Activated T-cell treated with anti-CD3 and anti-CD28 coated beads, Interleukin-2, amount 50 U/mL, for 1 hour (primary cell): ENCODE results near the gene TYW1.
"Not testable (repeated sequence)": the region's sequence is repeated elsewhere in the genome, so short reads cannot be mapped to it uniquely, and the experiment has no call there.

Experiments
- DNase-seq: peaks from one replicate; pipeline ENCODE4 v3.0.0-alpha.2; 2020

Gene TYW1, protein sequence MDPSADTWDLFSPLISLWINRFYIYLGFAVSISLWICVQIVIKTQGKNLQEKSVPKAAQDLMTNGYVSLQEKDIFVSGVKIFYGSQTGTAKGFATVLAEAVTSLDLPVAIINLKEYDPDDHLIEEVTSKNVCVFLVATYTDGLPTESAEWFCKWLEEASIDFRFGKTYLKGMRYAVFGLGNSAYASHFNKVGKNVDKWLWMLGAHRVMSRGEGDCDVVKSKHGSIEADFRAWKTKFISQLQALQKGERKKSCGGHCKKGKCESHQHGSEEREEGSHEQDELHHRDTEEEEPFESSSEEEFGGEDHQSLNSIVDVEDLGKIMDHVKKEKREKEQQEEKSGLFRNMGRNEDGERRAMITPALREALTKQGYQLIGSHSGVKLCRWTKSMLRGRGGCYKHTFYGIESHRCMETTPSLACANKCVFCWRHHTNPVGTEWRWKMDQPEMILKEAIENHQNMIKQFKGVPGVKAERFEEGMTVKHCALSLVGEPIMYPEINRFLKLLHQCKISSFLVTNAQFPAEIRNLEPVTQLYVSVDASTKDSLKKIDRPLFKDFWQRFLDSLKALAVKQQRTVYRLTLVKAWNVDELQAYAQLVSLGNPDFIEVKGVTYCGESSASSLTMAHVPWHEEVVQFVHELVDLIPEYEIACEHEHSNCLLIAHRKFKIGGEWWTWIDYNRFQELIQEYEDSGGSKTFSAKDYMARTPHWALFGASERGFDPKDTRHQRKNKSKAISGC

DNA sequence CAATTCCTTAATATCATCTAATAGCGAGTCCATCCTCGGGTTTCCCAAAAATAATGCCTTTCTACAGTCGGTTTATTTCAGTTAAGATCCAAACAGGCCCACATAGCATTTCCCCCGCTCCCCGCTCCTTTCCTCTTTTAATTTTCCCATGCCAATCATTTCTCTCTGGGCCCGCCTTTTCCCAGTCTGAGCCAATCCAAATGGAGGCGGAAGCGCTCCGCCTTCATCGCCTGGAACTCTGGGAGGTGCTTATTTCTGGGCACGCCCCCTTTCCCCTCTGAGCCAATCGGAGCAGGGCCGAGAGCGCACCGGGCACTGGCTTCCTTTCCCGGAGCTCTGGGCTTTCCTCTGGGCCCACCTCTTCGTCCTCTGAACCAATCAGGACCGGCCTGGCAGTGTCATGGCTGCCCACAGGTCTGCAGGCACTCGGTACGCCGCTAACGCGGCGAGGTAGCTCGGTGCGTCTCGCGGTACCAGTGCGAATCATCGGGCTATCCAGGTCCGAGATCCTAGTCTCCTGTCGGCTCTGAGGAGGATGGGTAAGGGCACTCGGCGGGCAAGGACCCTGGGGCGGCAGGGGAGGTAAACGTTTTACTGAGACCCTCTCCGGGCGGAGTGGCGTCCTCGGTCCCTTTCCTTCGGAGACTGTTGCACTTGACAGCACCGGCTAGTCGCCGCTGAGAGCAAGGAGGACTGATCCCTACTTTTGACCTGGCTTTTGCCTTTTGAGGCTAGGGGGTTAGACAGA is at the start of gene TYW1:
TSS of gene TYW1 (plus strand) at position 390 of the 748 bp plus-strand sequence. CDS start at position 536, 146 bp downstream.
- DNase-seq: peak; percentile 98

DNA sequence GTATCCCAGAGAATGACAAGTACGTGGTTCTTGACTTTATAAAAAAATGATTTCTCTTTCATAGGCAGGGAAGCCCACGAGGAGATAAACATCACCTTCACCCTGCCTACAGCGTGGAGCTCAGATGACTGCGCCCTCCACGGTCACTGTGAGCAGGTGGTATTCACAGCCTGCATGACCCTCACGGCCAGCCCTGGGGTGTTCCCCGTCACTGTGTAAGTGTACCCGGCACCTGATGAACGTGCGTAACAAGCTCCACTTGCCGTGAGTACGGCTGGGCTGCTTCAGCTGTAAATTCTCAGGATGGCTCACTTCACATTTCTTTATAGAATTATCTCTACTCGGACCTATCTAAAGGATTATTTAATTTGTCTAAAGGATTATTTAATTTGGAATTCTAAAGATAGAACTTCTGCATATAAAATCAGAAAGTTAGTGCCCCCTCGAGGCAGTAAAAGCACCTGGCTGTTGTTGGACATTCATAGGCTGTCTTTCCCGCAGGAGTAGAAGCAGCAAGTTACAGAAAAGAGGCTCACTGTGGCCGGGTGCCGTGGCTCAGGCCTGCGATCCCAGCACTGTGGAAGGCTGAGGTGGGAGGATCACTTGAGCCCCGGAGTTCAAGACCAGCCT is 48.0 kb upstream of the TYW1 start:
- DNase-seq: no peak

DNA sequence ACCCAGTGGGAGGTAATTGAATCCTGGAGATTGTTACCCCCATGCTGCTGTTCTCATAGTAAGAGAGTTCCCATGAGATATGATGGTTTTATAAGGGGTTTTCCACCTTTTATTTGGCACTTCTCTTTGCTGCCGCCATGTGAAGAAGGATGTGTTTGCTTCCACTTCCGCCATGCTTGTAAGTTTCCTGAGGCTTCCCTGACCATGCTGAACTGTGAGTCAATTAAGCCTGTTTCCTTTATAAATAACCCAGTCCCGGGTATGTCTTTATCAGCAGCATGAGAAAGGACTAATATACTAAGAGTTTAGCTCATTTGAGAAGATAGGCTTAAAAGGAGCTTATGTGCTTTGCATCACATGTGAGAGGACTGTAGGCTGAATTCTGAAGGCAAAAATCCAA is 46.3 kb upstream of the TYW1 start:
- DNase-seq: no peak

DNA sequence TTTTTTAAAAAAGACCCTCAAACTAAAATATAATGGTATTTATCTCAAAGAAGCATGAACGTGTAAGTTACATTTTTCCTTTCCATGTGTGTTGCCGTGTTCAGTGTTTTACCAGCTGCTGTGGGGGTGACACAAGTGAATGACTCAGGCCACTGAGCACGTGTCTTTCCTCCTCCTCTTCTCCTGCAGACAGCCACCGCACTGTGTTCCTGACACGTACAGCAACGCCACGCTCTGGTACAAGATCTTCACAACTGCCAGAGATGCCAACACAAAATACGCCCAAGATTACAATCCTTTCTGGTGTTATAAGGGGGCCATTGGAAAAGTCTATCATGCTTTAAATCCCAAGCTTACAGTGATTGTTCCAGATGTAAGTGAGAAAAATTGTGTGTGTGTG is 45.9 kb upstream of the TYW1 start:
- DNase-seq: no peak

DNA sequence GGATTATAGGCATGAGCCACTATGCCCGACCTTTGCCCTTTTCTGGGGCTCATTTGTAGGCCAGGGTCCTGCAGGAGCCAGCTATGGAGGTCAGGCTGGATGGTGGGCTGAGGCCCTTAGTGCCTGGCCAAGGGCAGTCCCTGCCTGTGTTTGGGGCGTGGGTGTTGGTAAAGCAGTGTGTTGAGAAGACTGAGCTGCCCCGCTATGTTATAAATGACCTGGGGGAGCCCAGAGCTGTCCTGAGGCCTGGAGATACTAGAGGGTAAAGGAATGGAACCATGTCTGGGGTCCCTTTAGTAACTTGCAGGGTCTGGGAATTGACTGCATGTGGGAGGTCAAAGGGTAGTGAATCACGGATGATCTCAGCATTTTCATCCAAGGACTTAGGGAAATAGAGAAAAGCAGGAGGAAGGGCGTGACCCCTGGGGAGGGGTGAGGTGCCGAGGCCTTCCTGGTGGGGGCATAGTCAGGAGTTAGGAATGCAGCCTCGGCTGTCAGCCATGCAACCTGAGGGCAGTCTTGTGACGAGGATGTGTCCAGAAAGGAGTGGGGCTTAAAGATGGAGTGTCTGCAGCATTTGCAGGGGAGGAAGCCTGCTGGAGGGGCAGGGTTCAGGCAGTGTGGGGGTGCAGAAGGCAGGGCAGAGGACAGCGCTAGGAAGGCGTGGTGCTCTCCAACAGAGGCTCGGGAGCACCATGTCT is 44.1 kb upstream of the TYW1 start:
- DNase-seq: no peak

DNA sequence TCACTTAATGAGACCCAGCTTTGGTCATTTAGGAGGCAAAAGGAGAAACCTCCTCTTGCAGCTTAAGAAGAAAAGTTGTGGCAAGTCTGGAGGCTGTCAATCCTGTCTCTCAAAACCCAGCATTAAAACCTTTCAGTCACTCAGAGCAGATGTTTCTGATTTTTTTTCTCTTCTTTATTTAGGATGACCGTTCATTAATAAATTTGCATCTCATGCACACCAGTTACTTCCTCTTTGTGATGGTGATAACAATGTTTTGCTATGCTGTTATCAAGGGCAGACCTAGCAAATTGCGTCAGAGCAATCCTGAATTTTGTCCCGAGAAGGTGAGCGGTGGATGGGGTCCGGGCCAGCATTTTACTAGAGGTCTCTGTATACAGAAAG is 43.6 kb upstream of the TYW1 start:
- no peak for DNase-seq

DNA sequence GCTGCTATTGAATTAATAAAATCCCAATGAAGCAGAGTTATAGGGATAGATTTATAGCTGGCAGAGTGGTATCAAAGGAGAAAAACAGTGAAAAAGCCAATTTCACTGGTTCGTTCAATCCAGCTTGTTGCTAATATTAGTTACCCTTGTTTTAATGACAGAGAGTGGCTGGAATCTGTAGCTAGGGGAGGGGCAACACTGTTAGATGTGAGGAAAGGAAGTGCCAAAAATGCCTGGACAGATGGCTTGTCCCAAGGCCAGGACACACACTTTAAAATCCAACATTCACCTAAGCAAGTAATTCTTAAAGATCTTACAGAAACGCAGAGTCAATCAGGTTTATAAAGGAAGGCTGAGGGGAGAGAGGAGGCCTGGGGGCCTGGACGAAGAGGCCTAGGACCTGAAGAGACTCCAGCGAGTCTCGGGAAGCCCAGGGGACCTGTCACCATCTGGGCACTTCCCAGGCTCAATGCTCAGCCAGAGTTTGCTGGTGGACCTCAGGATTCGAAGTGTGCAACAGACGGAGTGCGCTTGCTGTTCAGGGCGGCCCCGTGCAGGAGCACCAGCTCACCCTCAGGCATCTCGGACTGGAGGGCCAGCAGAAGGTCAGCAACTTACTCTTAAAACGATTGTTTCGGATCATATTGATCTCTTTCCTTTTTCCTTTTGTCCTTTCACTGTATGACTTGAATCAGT is 38.9 kb upstream of the TYW1 start:
- DNase-seq: no peak

DNA sequence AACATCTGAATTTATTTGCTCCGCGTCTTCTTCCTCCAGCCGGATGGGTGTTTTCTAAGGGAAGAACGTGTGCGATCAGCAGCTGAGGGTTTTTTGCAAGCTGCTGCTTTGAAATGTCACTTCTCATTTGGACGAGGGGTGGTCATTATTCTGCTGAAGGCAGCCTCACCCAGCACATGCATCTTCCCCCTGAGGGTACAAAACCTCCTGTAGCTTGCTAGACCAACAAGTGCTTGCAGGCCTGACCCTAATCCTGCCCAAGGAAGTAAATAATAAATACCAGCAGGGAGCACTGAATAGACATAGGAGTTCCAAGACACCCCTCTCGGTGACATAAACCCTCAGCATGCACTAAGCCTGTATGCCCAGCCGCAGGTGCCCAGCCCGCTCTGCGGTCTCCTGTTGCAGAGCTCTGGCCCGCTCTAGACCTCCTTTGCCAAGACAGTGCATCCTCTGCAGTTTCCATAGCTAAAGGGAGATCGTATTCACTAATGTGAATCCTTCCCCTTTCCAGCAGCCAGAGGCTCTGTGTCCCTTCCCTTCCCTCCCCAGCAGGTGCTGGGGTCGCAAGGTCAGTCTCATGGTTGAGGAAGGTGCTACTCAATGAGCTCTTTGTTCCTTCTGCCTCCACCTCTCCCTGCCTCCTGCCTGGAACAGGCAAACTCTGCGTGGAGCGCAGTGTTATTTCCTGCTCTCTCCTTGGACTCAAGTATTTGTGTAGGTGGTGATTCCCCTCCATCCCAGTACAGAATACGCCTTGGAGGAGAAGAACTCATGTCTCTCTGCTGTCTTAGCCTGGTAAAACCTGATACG is 37.9 kb upstream of the TYW1 start:
- DNase-seq: no peak

DNA sequence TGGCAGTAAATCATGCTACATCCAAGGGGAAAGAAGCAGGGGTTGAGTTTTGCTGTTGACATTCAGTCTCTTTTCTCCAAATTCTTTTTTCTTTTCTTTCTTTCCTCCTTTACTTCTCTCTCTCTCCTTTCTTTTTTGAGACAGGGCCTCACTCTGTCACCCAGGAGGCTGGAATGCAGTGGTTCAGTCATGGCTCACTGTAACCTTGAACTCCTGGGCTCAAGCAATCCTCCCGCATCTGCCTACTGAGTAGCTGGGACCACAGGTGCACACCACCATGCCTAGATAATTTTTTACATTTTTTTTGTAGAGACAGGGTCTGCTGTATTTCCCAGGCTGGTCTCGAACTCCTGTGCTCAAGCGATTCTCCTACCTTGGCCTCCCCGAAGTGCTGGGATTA is 36.4 kb upstream of the TYW1 start:
- no peak for DNase-seq

DNA sequence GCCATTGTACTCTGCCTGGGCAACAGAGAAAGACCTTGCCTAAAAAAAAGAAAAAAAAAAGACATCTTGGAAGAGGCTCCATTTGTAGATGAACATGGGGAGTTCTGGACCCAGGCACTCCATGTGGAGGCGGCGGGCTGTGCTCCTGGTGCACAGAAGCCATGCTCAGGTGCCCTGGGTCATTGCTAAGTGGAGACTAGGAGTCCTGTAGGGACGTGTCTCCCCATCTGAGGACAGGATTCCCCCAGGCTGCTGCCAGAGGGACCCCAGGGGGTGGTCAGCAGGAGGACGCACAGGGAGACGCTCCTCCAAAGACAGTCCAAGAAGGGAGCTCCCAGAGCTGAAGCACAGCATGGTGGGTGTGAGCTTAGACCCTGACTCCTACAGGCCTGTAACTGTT is 35.5 kb upstream of the TYW1 start:
- DNase-seq: no peak

DNA sequence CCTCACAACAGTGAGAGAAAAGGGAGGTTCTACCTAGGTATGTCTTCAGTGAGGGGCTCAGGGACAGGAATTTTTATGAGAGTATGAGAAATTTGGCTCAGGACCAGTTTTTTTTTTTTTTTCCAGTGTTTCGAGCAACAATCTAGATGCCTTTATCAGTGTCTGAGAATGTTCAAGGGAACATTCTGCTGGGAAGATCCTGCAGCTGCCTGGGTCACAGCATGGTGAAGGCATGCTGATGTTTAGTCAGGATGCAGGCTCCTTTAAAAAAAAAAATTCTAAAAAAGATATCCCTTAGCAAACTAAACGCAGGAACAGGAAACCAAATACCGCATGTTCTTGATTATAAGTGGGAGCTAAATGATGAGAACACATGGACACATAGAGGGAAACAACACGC is 32.2 kb upstream of the TYW1 start:
- no peak for DNase-seq

DNA sequence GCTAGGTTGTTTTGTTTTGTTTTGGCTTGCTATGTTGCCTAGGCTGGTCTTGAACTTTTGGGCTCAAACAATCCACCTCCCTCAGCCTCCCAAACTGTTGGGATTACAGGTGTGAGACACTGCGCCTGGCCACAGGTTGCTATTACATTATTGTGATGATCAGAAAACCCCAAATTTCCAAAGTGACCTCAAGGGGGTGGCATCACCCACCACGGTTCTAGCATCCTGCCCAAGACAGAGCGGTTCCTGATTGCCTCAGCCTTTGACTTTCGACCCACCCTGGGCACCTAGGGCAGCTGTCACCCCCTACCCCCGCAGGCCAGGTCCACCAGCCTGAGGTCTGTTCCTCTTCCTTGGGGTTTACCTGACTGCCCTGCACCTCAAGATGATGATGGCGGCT is 29.6 kb upstream of the TYW1 start:
- no peak for DNase-seq

DNA sequence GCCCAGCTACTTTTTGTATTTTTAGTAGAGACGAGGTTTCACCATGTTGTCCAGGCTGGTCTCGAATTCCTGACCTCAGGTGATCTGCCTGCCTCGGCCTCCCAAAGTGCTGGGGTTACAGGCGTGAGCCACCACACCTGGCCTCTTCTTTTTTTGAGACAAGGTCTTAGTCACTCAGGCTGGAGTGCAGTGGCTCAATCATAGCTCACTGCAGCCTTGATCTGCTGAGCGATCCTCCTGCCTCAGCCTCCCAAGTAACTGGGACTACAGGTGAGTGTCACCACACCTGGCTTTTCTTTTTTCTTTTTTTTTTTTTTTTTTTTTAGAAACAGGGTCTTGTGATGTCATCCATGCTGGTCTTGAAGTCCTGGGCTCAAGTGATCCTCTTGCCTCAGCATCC is 27.6 kb upstream of the TYW1 start:
- not testable (repeated sequence) for DNase-seq

DNA sequence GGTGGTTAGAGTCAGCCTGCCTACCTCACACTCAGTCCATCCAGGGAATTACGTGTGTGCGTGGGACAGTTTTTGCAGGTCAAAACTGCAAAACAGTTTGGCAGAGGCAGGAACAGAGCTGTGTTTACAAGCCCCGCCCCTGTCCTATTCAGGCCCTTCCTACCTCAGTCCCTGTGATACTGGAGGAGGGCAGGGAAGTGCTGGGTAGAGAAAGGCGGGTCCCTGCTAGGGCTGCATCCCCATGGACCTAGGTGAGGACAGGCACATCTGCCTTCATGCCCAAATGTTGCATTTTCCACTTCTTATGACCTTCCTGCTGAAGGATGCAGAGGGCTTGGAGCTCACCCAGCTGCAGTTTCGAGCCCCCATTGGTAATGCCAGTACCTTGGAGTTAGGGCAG is 26.3 kb upstream of the TYW1 start:
- no peak for DNase-seq

DNA sequence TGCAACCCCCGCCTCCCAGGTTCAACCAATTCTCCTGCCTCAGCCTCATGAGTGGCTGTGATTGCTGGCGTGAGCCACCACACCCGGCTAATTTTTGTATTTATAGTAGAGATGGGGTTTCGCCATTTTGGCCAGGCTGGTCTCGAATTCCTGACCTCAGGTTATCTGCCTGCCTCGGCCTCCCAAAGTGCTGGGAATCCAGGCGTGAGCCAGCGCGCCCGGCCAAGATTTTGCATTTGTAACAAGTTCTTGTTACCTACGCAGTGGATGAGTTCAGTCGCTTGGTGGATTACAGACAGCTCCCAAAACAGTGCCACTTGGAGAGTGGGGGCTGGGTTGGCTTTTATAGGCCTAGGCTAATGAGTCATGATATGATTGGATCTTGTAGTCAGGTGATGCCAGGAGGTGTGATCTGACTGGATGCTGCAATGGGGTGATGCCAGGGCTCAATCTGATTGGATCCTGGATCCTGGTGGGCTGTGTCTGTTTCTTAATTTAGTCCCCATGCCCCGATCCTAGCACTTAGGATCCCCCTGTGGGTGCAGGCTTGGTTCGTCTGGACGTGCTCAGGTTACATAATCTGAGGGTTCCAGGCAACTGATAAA is 21.5 kb upstream of the TYW1 start:
- DNase-seq: no peak

DNA sequence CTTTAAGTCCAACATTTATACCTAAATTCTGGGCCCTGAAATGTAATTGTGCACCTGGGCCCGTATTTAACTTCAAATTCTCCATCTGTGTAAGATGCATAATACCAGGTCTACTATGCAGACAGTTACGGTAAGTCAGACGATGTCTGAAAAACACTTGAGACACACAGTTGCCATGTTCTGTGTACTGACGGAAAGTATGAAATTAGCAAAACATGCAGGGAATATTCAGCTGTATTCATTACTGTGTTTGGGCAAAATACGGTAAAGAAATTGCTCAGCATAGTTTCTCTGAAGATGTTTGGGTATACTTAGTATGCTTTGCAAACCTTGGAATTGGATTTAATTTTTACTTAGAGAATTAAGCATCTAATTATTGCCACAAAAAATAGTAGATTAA is 18.3 kb upstream of the TYW1 start:
- not testable (repeated sequence) for DNase-seq

DNA sequence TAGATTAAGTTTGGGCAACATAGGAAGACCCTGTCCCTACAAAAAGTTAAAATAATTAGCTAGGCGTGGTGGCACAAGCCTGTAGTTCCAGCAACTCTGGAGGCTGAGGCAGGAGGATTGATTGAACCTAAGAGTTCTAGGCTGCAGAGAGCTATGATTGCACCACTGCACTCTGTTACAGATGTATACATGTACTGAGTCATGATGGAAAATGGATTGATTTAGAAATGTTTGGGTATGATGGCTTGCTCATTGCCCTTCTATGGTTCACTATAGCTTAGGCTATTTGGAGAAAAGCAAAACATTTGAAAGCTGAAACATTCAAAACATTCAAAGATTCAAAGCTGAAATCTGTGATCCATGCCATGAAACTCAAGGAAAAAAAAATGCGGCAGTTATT is 17.6 kb upstream of the TYW1 start:
- not testable (repeated sequence) for DNase-seq

DNA sequence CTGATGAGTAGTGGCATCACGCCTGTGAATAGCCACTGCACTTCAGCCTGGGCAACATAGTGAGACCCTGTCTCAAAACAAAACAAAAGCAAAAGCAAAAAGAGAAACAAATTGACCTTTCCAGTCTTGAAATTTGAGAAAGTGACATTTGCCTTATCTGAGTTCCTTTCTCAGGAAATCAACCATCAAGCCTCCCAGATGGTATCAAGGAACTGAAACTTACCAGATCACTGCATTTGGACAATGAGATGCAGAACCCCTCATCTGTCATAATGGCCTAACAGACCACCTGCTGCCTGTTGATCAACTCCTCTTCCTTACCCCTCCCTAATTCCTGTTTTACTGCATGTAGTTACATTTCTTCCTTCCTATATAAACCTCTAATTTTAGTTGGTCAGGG is 16.3 kb upstream of the TYW1 start:
- DNase-seq: not testable (repeated sequence)

DNA sequence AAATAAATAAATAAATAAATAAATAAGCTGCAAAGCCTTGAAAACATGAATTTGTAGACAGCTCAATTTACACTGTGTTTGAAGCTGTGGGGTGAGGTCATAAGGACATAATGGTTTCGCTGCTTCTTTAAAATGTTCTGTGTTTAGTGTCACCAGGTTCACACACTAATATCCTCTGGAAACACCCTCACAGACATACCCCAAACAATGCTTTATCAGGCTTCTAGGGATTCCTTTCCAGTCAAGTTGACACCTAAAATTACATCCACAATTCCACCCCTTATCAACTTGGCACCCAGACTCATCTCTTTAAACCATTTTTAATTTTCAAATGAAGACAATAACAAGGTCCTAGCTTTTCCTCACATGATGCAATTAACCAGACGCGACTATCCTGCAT is 7.1 kb upstream of the TYW1 start:
- not testable (repeated sequence) for DNase-seq

DNA sequence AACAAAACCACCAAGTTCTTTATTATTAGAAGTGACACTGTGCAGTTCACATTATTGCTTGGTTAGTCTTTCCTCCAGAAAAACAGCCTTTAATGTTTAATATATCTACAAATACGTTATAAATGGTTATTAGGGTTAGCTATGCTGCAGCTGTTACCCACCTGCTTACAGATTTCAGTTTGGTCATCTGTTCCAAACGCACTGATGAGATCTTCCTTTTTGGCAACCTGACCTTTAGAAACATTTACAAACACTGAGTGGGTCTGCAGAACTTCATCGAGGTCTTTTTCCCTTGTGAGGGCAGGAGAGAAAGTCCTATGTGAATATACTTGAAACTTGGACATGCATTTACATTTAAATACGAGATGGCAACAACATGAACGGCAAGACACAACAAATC is 2.6 kb upstream of the TYW1 start:
- DNase-seq: not testable (repeated sequence)

DNA sequence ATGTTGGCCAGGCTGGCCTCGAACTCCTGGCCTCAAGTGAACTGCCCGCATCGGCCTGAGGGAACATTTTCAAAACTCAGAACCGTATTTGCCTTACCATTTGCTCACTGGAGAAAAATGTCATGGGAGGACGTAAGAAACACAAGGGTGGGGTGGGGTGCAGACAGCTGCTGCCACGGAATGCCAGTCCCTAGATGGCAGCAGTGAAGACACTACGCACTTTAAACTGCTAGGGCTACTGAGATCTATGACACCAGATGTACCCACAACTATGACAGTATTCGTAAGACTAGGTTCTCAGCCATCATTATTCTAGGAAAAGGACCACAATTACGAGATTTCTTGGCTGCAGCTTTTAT is 2.0 kb upstream of the TYW1 start:
- peak; percentile 57 for DNase-seq
